Measurements from ENCODE around the gene HOOK1. TPM values are rescaled to one million over a fixed set of nuclear protein-coding genes. Genes with fewer than 3 reads are reported as not detected.
"Not testable (repeated sequence)": the region's sequence is repeated elsewhere in the genome, so short reads cannot be mapped to it uniquely, and the experiment has no call there.

The HOOK1 gene
- total RNA-seq, 4 donors from 2014 or later = 20.6 to 72.3 (median 36.4) TPM

DNA sequence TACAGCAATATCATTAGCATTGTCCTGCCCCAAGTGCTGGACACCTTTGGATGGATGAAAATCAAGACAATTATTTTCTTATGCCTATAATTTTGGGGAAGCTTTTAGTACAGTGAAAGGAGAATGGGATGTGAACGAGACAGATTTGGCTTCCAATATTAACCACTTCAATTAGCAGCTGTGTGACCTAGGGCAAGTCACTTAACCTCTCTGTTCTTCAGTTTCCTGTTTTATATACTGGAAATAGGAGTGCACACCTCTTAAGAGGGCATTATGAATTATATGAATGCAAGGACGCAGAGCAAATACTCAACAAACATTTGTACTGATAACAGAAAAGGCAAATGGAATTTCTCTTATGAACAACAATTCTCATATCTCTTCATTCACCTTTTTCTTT lies 93.3 kb downstream of the HOOK1 start:
- H3K4me3 ChIP-seq = no peak overlapping the region
- H3K27me3 ChIP-seq = no peaks in the 10 kb centered on the region
- H3K27ac ChIP-seq = peak overlapping the region in 2 of 4 donors; percentile 29 to 66
- H3K36me3 ChIP-seq = no peaks in the 10 kb centered on the region
- DNase-seq = no peak
- TF ChIP-seq, protein P1, sequence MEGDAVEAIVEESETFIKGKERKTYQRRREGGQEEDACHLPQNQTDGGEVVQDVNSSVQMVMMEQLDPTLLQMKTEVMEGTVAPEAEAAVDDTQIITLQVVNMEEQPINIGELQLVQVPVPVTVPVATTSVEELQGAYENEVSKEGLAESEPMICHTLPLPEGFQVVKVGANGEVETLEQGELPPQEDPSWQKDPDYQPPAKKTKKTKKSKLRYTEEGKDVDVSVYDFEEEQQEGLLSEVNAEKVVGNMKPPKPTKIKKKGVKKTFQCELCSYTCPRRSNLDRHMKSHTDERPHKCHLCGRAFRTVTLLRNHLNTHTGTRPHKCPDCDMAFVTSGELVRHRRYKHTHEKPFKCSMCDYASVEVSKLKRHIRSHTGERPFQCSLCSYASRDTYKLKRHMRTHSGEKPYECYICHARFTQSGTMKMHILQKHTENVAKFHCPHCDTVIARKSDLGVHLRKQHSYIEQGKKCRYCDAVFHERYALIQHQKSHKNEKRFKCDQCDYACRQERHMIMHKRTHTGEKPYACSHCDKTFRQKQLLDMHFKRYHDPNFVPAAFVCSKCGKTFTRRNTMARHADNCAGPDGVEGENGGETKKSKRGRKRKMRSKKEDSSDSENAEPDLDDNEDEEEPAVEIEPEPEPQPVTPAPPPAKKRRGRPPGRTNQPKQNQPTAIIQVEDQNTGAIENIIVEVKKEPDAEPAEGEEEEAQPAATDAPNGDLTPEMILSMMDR (IDR thresholded peaks at IDR 0.05) = no peak
- no peak for TF ChIP-seq POLR2A (IDR thresholded peaks at IDR 0.05)
- peaks cover 0 to 7% (median 0%) of the 10 kb centered on the region in 4 donors for H3K4me1 ChIP-seq
- H3K9me3 ChIP-seq = no peaks in the 10 kb centered on the region

DNA sequence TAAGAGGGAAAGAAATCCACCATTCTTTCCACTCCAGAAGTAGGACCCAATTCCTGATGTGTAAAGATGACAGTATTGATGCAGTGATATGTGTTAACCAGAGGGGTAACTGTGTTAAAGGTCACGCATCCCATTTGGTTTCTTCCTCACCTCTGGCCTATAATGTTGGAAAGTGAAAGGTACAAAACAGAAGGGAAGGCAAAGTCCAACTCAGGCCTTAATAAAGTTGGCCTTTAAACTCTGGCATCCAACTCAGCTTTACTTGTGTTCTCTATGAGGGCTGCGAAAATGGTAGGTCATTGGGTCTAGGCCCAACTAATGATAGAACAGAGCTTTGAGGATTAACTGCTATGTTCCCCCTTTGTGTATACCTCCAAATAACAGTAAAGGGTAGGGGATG lies 93.9 kb downstream of the HOOK1 start:
- TF ChIP-seq, protein P1 (IDR thresholded peaks at IDR 0.05) = peak in 1 of 6 experiments; percentile 19
- no peak for TF ChIP-seq POLR2A (IDR thresholded peaks at IDR 0.05)
- peak in 1 of 3 donors; percentile 51 for DNase-seq

DNA sequence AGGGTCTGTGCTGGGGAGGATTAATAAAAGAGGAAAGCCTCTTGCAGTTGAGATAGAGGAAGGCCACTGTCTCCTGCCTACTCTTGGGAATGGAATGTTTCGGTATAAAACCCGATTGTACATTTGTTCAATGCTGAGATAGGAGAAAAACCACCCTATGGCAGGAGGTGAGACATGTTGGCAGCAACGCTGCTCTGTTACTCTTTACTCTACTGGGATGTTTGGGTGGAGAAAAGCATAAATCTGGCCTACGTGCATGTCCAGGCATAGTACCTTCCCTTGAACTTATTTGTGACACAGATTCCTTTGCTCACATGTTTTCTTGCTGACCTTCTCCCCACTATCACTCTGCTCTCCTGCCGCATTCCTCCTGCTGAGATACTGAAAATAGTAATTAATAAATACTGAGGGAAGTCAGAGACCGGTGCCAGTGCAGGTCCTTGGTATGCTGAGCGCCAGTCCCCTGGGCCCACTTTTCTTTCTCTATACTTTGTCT lies 100.1 kb downstream of the HOOK1 start:
- not testable (repeated sequence) for H3K4me1 ChIP-seq

More for the DNA sequence above, 93.9 kb downstream of the HOOK1 start:
- no peak overlapping the region for H3K4me3 ChIP-seq
- H3K36me3 ChIP-seq = peaks cover 0 to 2% (median 0%) of the 10 kb centered on the region in 3 donors
- no peaks in the 10 kb centered on the region for H3K27me3 ChIP-seq
- no peaks in the 10 kb centered on the region for H3K9me3 ChIP-seq
- peak overlapping the region in 2 of 4 donors; percentile 29 to 66 for H3K27ac ChIP-seq
- peaks cover 0 to 7% (median 0%) of the 10 kb centered on the region in 4 donors for H3K4me1 ChIP-seq

DNA sequence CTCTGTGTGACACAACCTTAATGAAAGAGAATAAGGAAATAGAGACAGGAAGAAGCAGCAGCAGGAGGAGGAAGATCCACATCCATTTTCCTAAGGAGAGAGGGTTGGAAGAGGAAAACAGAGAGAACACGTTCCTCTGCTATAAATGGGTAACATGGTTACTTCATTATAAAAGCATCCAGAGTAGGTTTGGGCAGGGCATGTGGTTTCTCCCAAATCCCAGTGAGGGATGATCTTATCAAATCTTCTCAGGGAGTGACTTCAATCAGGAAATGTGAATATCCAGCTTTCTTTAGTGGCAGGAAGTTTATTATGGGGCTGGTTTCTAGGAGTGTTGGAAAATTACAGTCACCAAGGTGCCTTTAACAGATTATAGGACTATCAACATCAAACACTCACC lies 100.8 kb downstream of the HOOK1 start:
- H3K9me3 ChIP-seq = no peaks in the 10 kb centered on the region
- H3K27me3 ChIP-seq = no peaks in the 10 kb centered on the region
- DNase-seq = no peak
- no peak overlapping the region for H3K27ac ChIP-seq
- H3K4me1 ChIP-seq = no peaks in the 10 kb centered on the region
- TF ChIP-seq POLR2A (IDR thresholded peaks at IDR 0.05) = no peak
- TF ChIP-seq, protein P1 (IDR thresholded peaks at IDR 0.05) = no peak
- peaks cover 0 to 5% (median 3%) of the 10 kb centered on the region in 3 donors for H3K36me3 ChIP-seq
- no peak overlapping the region for H3K4me3 ChIP-seq

More for the DNA sequence above, 100.1 kb downstream of the HOOK1 start:
- not testable (repeated sequence) for H3K4me3 ChIP-seq, H3K27me3 ChIP-seq, DNase-seq, H3K9me3 ChIP-seq, H3K27ac ChIP-seq, H3K36me3 ChIP-seq

DNA sequence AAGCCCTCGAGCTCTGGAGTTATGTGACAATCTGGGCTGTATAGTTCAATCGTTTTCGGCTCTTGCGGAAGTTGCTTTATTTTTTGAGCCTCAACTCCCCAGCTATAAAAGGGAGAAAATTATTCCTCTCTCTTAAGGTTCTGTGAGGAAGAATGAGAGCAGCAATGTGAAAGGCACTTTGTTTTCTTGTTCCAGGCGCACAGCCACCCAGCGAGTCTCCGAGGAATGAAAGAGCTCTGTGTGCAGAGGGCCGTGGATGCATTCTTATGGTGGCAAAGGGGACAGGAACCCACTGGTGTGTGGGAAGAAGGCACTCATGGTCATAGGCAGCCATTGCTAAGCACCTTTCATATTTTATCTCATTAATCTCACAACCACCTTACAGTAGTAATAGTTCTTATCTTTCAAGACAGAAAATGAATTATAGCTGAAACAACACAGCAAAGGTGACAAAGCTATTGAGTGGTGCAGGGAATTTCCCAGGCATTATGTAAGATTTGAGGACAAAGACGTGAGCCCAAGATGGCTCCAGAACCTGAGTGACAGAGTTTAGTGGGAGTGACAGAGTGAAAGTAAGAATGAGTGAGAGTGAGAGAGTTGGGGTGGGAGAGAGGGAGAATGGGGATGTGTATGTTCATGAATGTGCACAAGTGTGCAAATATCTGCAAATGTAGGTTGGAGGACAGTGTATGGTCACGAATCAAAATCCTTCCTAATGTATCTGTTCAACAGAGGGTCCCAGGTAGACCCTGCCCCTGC lies 102.5 kb downstream of the HOOK1 start:
- Histone ChIP-seq H3K4me1 (no peaks in the 10 kb centered on the region), H3K36me3 (peaks cover 0 to 5% (median 3%) of the 10 kb centered on the region in 3 donors), H3K27ac (peak overlapping the region in 1 of 4 donors; percentile 23), H3K27me3 (no peaks in the 10 kb centered on the region), H3K9me3 (no peaks in the 10 kb centered on the region), H3K4me3 (no peak overlapping the region)
- no peak for DNase-seq
- TF ChIP-seq, protein P1 (IDR thresholded peaks at IDR 0.05) = no peak
- no peak for TF ChIP-seq POLR2A (IDR thresholded peaks at IDR 0.05)

DNA sequence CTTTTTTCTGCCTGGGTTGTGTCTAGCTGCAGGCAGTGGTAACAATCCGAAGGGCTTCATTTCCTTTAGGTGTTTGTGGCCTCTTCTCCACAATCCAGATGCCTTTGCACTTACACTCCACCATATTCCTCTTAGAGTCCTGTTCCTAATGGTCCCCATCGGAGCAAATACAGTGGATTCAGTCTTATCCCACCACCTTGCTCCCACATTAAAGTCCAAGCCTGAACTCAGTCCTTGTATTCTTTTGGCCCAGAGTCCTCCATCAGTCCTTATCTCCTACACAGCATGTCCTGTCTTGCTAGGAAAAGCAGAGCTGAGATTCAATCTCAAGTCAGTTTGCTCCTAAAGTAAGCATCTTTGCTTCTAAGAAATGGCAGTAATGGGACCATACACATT lies 103.0 kb downstream of the HOOK1 start:
- no peaks in the 10 kb centered on the region for H3K27me3 ChIP-seq
- no peak overlapping the region for H3K4me3 ChIP-seq
- H3K36me3 ChIP-seq = peaks cover 0 to 5% (median 3%) of the 10 kb centered on the region in 3 donors
- DNase-seq = no peak
- H3K27ac ChIP-seq = no peak overlapping the region
- no peak for TF ChIP-seq POLR2A (IDR thresholded peaks at IDR 0.05)
- TF ChIP-seq, protein P1 (IDR thresholded peaks at IDR 0.05) = no peak
- no peaks in the 10 kb centered on the region for H3K4me1 ChIP-seq
- H3K9me3 ChIP-seq = no peaks in the 10 kb centered on the region
